Measurements from ENCODE around the gene HSPB6. TPM values are rescaled to one million over a fixed set of nuclear protein-coding genes. Genes with fewer than 3 reads are reported as not detected.

The HSPB6 gene
- total RNA-seq, 1 donor from 2014 or later, result 2.0 TPM

GRCh38 chr19:35745328-35746086, 11.3 kb downstream of the HSPB6 start, which contains the start of the genes PSENEN and U2AF1L4:
Gene PSENEN (plus strand): TSS chr19:35745651. CDS start chr19:35745931, 280 bp downstream.
Gene U2AF1L4 (minus strand): TSS chr19:35745418. CDS start chr19:35745391, 27 bp downstream.
- DNase-seq (ENCODE audit: low read depth), result peak; percentile 92
- TF ChIP-seq, protein P1, sequence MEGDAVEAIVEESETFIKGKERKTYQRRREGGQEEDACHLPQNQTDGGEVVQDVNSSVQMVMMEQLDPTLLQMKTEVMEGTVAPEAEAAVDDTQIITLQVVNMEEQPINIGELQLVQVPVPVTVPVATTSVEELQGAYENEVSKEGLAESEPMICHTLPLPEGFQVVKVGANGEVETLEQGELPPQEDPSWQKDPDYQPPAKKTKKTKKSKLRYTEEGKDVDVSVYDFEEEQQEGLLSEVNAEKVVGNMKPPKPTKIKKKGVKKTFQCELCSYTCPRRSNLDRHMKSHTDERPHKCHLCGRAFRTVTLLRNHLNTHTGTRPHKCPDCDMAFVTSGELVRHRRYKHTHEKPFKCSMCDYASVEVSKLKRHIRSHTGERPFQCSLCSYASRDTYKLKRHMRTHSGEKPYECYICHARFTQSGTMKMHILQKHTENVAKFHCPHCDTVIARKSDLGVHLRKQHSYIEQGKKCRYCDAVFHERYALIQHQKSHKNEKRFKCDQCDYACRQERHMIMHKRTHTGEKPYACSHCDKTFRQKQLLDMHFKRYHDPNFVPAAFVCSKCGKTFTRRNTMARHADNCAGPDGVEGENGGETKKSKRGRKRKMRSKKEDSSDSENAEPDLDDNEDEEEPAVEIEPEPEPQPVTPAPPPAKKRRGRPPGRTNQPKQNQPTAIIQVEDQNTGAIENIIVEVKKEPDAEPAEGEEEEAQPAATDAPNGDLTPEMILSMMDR (conservative IDR thresholded peaks at IDR 0.05; ENCODE audit: low read depth, low read length), result no peak
- H3K4me3 ChIP-seq (ENCODE audit: low read depth, low read length), result peak within 1 kb of the TSS; percentile 91

DNA sequence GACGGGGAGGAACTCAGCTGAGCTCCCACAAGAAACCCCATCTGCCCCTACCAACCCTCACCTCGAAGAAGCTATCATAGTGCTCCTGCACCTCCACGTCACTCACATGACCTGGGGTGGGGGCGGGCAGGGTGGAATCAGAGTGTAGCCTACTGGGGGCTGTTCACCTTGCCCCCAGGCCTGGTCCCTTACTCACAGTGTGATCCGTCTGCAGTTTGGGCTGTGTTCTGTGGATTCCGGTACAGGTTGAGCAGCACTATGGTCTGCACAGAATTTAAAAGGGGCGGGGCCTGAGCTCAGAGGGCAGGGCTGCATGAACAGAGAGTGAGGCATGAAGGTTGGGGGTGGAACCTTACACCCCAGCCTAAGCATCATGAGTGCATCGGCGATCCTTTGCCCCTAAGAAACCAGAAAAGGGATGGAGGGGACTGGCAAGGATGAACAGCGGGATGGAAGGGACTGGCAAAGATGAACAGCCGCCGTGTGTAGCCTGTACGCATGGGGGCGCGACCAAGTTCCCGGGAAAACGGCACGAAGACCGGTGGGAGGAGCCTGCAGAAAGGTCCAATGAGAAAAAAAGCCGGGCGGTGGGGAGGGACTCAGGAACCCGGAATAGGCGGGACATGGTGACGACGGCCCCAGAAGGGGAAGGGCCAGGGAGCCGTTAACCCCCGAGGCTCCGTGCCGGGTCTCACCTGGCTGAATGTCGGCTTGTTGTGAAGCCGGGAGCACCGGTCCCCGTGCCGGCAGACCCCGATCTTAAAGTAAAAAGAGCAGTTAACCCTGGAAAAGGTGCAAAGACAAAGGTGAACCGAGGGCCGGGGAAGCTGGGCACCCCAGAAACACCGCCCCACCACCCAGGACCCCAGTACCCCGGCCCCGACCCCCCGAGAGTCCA, 12.2 kb downstream of the HSPB6 start:
- H3K4me3 ChIP-seq (ENCODE audit: low read depth, low read length), result peak overlapping the region; percentile 91
- TF ChIP-seq, protein P1 (conservative IDR thresholded peaks at IDR 0.05; ENCODE audit: low read depth, low read length), result peak; percentile 51
- peak; percentile 70 for DNase-seq (ENCODE audit: low read depth)

DNA sequence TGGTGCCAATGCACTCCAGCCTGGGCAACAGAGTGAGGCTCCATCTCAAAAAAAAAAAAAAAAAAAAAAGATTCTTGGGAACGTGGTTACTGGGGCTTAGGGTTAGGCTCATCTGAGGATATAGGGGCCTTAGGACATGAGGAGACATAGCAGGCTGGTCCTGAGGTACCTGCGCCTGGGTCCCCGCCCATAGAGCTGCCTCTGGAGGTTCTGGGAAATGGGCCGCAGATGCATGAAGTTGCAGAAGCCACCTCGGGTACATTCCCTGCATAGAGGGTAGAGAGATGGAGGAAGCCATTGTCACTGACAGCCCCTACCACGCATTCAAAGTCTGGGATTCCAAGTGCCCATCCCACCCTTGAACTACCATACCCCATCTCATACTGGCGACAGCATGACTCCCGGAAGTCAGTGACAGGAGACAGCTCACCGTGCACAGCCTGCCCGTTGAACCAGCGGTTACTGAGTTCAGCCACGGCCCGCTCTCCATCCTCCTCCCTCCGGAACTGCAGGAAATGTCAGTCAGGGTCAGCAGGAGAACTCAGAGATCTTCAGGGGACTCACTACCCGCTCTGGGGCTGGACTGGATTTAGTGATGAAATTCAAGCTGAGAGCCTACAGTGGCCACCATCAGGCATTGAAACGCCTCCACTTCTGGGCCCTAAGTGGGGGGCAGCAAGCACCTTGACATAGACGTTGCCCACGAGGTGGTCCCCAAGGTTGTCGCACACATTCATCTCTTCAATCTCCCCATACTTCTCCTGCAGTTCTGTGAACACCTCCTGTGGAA, 13.0 kb downstream of the HSPB6 start:
- TF ChIP-seq, protein P1 (conservative IDR thresholded peaks at IDR 0.05; ENCODE audit: low read depth, low read length), result no peak
- DNase-seq (ENCODE audit: low read depth), result no peak
- peak overlapping the region; percentile 91 for H3K4me3 ChIP-seq (ENCODE audit: low read depth, low read length)

- TF ChIP-seq, protein P1 (conservative IDR thresholded peaks at IDR 0.05; ENCODE audit: low read depth, low read length), result no peak
- no peak for DNase-seq (ENCODE audit: low read depth)
- peak within 1 kb of the TSS; percentile 56 for H3K4me3 ChIP-seq (ENCODE audit: low read depth, low read length)
Measured at GRCh38 chr19:35742121-35742724, 14.6 kb downstream of the HSPB6 start, which contains the start of gene IGFLR1. Gene IGFLR1 (minus strand): TSS chr19:35742452. CDS start chr19:35741180, 1,272 bp downstream.

GRCh38 chr19:35741203-35741515, 15.7 kb downstream of the HSPB6 start:
- TF ChIP-seq, protein P1 (conservative IDR thresholded peaks at IDR 0.05; ENCODE audit: low read depth, low read length), result peak; percentile 5
- DNase-seq (ENCODE audit: low read depth), result no peak
- peak overlapping the region; percentile 56 for H3K4me3 ChIP-seq (ENCODE audit: low read depth, low read length)

Measured in epithelial cell of proximal tubule (primary cell).